AG04449 (cell line): Measurements from ENCODE around the gene FCHSD2.

Source experiments
- CTCF ChIA-PET: fragments of 350-600 bp; formaldehyde crosslinking; extraction: SDS; loops from one replicate; lab custom pipeline; 2021; ENCODE audit warnings: antibody characterized with exemption; lab: Yijun Ruan, JAX
- POLR2A ChIA-PET: fragments of 400-600, 350-600 bp; formaldehyde crosslinking; extraction: SDS; loops from one replicate; lab custom pipeline; 2020; ENCODE audit warnings: antibody characterized with exemption, inconsistent platforms; lab: Yijun Ruan, JAX
- DNase-seq: peaks from one replicate; pipeline ENCODE4 v3.0.0-alpha.2; 2010; ENCODE audit warnings: low read depth, low spot score
- H3K4me3 ChIP-seq: 2 replicates; pipeline ENCODE4 v1.5.1; 2011; ENCODE audit warnings: low read depth, mild to moderate bottlenecking, control low read depth, low read length
- TF ChIP-seq, protein P1 (sequence below): IDR thresholded peaks from one replicate; pipeline ENCODE4 v1.5.1; 2011; ENCODE audit warnings: mild to moderate bottlenecking, moderate library complexity, low read length, control low read depth, inconsistent platforms; ENCODE audit not compliant: insufficient read depth; ENCODE audit errors: missing control alignments

Gene FCHSD2

DNA sequence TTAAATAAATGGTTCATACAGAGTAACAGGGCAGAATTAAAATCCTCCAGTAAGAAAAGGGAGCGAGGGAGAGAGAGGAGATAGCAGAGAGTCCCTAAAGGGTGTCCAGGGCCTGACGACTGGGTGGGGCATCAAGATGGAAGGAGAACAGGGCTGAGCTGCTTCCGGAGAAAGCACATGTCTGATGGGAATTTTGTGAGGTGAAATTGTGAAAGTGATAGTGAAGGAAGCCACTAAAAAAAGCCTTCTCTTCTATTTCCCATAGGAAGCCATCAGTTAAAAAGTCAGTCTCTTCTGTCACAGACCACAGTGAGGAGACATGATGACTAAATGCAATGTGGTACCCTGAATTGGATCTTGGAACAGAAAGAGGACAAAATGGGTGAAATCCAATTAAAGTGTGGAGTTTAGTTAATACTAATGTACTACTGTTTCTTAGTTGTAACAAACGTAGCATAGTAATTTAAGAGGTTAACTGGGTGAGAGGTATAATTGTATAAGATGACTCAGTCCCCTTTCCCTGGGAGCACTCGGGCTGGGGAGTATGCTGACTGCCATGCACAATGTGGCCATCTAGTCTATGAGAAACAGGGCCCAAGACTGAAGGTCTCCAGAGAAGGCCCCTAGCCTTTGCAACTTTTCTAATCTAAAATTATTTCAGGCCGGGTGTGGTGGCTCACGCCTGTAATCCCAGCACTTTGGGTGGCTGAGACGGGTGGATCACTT, 29.5 kb upstream of the FCHSD2 start:
- H3K4me3 ChIP-seq, result no peak overlapping the region
- CTCF ChIA-PET, result no interaction called here
- TF ChIP-seq, protein P1, sequence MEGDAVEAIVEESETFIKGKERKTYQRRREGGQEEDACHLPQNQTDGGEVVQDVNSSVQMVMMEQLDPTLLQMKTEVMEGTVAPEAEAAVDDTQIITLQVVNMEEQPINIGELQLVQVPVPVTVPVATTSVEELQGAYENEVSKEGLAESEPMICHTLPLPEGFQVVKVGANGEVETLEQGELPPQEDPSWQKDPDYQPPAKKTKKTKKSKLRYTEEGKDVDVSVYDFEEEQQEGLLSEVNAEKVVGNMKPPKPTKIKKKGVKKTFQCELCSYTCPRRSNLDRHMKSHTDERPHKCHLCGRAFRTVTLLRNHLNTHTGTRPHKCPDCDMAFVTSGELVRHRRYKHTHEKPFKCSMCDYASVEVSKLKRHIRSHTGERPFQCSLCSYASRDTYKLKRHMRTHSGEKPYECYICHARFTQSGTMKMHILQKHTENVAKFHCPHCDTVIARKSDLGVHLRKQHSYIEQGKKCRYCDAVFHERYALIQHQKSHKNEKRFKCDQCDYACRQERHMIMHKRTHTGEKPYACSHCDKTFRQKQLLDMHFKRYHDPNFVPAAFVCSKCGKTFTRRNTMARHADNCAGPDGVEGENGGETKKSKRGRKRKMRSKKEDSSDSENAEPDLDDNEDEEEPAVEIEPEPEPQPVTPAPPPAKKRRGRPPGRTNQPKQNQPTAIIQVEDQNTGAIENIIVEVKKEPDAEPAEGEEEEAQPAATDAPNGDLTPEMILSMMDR, result no peak
- POLR2A ChIA-PET, result interaction anchor here (0.7 kb wide), 1 partner anchor 308 kb away, joined by 4 read pairs; no protein-coding TSS in a partner anchor
- no peak for DNase-seq

DNA sequence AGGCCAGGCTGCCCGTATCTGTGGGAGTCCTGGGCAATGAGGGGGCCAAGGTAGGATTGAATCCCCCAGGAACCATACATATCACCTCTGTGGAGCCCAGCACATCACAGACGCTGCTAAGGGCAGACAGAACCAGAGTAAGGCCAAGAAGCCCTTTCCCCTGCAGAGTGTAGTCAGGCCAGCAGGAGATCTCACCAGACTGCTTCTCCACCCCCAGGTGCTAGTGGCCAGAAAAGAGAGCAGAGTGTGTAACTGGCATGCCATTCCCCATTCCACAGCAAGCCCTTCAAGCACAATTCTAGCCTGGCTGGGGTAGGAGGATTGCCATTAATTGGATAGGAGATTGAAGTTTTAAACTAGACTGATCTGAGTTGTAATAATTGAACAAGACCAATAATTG, 28.0 kb upstream of the FCHSD2 start:
- TF ChIP-seq, protein P1, result no peak
- no peak overlapping the region for H3K4me3 ChIP-seq
- CTCF ChIA-PET, result interaction anchor here (2.1 to 3.8 kb wide), 2 partner anchors 7 to 338 kb away, joined by 6 to 20 read pairs; no protein-coding TSS in a partner anchor
- DNase-seq, result no peak
- POLR2A ChIA-PET, result no interaction called here

DNA sequence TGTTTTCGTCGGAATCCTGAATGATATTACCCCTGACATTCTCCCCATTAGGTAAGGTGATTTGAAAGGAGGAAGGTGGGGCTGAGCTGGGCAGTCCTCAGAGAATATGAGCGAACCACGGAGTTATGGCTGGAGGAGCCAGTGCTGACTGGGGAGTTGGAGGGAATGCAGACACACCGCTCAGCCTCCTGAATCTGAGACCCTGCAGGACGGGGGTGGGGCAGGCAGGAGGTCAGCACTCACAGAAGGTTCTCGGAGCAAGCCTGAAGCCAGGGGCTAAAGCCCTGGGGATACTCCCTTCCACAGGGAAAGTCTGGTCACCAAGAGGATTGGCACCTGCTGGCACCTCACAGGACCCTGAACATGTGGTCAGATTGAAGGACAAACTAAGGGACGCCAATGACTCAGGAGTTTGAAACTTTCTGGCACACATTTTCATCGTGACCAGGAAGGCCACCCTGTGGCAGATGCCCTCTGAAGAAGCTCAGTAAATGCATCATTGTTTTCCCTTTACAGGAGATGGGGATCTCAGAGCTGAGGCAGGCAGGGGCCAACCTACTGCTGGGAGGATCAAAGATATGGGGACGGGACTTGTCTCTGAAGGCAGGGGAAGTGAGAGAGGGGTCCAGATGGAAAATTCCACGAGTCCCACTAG, 26.9 kb upstream of the FCHSD2 start:
- ChIA-PET POLR2A (no interaction called here), CTCF (interaction anchor here (0.9 to 3.8 kb wide), 5 partner anchors 8 to 337 kb away, joined by 3 to 20 read pairs (median 4); no protein-coding TSS in a partner anchor)
- no peak for DNase-seq
- H3K4me3 ChIP-seq, result no peak overlapping the region
- TF ChIP-seq, protein P1, result no peak

DNA sequence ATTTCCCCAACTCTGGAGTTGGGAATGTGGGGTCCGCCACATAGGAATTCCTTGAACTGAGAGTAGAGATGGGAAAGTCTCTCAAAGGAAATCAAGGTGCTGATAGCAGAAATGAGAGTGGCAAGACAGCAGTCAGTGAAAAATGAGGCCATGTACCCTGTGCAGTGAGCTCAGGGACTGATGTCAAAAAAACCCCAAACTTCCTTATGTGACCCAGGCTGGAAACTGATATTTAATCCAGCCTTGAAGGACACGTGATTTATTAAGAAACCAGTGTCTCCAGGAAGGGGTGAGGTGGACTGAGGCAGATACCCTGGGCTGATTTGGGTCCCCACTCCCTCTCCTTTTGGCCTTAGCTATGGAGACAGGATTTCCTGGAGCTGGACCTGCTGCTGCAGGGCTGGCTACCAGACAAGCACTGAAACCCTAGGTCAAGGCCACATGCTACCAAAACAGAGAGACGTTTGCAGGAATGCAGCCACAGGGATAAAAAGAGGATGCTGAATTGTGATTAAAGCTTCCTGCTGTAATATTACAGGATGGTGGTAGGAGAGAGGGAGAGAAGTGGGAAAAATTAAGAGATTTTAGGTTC, 25.3 kb upstream of the FCHSD2 start:
- TF ChIP-seq, protein P1, result no peak
- CTCF ChIA-PET, result interaction anchor here (1.5 to 3.8 kb wide), 5 partner anchors 9 to 442 kb away, joined by 3 to 20 read pairs (median 4); no protein-coding TSS in a partner anchor

DNA sequence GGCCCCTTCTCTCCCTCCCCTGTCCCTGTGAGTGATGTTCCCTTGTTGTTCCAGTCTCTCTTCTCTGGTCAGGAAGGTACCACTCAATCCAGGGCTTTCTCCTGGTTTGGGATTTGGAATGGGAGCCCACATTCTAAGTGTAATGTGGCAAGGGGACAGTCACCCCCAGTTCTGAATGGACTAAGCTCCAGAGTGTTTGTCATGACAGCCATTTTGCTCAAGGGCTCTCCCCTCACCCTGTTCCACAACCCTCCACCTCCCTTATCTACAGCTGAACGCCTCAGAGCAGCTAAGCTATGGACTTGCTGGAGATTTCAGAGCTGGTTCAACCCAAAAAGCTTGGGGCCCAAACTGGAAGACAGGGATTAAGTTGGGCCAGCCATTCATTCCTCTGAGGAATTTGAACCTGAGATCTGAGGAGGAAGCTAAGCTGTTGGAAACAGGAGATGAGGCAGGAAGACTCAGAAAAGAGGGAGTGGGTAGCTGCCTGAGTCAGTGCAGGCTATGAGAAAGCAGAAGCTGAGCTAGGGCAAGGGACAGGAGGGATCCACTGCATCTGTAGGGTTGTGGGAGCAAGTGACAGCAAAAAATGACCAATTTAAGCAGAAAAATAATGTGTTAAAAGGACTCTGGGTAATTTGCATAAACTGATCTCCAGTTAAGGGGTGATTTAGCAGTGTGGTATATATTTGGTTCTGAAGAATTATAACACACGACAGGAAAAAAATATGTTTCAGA, 22.9 kb upstream of the FCHSD2 start:
- DNase-seq, result no peak
- CTCF ChIA-PET, result interaction anchor here (0.7 to 10.8 kb wide), 7 partner anchors 9 to 337 kb away, joined by 3 to 95 read pairs (median 5); partner anchors contain the start of gene FCHSD2
- POLR2A ChIA-PET, result no interaction called here

More for the DNA sequence above, 25.3 kb upstream of the FCHSD2 start:
- no peak overlapping the region for H3K4me3 ChIP-seq
- POLR2A ChIA-PET, result no interaction called here
- no peak for DNase-seq

More for the DNA sequence above, 22.9 kb upstream of the FCHSD2 start:
- TF ChIP-seq, protein P1, result no peak
- H3K4me3 ChIP-seq, result no peak overlapping the region
